ENCODE data around the gene NUP188.

The NUP188 gene

DNA sequence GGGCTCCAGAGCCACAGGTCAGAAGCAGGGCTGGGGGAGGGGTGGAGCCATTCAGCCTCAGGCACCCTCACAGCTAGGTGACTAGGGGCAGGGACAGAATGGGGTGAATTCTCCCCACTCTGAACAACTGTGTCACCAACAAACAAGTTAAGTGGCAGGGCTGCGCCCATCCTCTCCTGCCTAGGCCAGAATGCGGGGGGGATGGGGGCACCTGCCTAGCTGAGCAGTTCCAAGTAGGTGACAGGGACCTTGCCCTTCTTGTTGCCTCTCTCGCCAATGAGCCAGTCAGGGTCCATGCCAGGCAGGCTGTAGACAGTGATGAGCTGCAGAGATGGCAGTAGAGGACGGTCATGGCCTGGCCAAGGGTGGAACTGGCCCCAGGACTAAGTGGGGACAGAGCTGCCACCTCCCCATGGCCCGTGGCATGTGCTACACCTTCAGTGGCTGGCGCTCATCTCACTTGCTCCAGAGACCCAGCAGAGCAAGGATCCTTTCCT, 61.0 kb downstream of the NUP188 start:
- H3K4me3 ChIP-seq (ENCODE audit: low read depth, low read length), result no peak overlapping the region
- TF ChIP-seq, protein P1, sequence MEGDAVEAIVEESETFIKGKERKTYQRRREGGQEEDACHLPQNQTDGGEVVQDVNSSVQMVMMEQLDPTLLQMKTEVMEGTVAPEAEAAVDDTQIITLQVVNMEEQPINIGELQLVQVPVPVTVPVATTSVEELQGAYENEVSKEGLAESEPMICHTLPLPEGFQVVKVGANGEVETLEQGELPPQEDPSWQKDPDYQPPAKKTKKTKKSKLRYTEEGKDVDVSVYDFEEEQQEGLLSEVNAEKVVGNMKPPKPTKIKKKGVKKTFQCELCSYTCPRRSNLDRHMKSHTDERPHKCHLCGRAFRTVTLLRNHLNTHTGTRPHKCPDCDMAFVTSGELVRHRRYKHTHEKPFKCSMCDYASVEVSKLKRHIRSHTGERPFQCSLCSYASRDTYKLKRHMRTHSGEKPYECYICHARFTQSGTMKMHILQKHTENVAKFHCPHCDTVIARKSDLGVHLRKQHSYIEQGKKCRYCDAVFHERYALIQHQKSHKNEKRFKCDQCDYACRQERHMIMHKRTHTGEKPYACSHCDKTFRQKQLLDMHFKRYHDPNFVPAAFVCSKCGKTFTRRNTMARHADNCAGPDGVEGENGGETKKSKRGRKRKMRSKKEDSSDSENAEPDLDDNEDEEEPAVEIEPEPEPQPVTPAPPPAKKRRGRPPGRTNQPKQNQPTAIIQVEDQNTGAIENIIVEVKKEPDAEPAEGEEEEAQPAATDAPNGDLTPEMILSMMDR (IDR thresholded peaks at IDR 0.05; ENCODE audit: low read depth, low read length), result no peak

DNA sequence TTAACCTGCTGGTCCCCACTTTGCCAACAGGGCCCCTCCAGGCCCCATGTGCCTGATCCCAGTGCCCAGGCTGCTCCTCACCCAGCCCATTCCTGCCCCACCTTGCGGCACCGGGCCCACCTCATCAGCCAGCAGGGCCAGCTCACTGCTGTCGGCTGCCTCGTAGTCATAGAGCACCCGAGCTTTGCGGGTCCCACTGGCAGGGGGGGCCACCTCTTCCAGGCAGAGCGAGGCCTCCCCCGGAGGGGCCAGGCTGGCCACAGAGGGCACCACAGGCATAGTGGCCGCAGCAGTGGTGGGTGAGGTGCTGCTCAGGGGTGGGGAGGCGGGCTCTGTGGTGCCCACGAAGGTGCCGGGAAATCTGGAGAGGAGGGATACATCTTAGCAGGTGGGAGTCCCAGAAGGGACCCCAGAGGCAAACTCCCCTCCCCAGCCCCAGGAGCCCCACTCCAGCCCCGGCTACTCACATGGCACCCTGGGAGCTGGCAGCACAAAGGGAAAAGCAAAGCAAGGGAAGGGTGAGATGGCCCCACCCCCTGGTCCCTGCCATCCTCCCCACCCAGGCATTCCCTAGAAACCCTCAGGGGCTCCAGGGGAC, 61.6 kb downstream of the NUP188 start:
- no peak overlapping the region for H3K4me3 ChIP-seq (ENCODE audit: low read depth, low read length)
- TF ChIP-seq, protein P1 (IDR thresholded peaks at IDR 0.05; ENCODE audit: low read depth, low read length), result no peak

DNA sequence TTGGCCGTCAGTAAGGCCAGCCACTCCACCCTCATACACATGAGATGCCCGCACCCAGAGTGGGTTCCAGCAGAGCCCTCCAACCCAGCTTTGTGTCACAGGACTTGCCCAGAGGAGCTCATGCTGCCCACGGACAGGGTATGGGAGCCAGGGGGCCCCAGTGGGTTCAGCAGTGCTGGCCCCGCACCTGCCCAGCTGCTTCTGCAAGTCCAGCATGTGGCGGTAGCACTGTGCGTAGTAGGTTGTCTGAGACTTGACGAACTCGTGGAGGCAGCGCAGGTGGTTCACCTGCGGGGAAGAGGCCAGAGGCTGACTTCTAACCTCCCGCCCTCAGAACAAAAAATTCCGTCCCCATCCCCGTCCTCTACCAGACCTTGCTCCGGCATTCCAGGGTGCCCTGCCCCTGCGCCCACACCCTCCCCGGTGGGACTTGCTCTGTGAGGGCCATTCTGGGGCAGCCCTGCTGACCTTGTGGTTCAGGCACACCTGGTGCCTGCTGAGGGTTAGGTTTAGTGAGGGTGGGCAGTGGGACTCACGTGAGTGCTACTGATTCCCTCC, 62.2 kb downstream of the NUP188 start:
- TF ChIP-seq, protein P1 (IDR thresholded peaks at IDR 0.05; ENCODE audit: low read depth, low read length), result no peak
- no peak overlapping the region for H3K4me3 ChIP-seq (ENCODE audit: low read depth, low read length)

DNA sequence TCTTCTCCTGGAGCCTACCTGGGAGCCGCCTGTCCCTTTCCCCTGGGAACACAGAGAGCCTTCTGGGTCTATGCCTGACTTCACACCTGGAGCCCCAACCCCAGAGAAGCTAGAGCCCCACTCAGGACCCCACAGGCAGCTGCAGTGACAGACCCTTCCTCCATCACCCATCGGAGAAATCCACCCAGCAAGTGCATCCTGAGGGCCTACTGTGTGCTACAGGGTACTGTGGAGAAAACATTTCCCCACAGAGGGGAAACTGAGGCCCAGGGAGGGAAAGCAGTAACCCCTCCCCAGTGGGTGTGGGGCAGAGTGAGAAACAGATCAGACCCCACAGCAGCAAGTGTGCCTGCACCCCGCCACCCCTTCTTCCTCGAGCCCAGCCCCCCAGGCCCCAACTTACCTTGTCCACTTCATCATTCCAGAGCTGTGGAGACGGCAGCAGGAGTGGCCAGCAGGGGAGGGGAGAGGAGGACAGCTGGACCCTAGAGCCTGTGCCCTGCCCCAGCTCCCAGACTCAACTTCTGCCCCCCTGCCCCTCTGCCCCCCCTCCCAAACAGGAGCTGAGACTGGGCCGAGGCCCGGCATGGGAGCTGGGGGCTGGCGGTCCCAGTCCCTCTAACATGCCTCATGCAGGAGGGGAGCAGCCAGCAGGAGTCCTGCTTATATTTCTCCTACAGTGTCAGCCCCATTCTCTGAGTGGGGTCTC, 62.9 kb downstream of the NUP188 start:
- TF ChIP-seq, protein P1 (IDR thresholded peaks at IDR 0.05; ENCODE audit: low read depth, low read length), result no peak
- H3K4me3 ChIP-seq (ENCODE audit: low read depth, low read length), result no peak overlapping the region

DNA sequence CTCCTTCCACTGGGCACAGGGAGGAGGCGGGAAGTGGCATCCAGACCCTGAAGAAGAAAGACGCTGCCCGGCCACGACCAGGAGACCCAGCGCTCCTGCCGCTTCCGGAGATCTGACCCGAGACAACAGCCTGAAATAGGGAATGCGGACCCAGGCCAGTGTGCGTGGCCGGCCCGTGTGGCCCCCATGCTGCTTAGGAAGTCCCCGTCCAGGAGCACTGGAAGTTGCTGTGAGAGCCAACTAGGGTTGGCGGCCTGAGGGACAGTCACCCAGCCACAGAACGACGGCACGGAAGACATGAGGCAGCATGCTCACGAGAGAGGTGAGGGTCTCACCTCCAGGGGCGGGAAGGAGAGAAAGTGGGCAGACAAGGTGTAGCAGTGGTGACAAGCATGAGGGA, 63.7 kb downstream of the NUP188 start:
- TF ChIP-seq, protein P1 (IDR thresholded peaks at IDR 0.05; ENCODE audit: low read depth, low read length), result no peak
- no peak overlapping the region for H3K4me3 ChIP-seq (ENCODE audit: low read depth, low read length)

DNA sequence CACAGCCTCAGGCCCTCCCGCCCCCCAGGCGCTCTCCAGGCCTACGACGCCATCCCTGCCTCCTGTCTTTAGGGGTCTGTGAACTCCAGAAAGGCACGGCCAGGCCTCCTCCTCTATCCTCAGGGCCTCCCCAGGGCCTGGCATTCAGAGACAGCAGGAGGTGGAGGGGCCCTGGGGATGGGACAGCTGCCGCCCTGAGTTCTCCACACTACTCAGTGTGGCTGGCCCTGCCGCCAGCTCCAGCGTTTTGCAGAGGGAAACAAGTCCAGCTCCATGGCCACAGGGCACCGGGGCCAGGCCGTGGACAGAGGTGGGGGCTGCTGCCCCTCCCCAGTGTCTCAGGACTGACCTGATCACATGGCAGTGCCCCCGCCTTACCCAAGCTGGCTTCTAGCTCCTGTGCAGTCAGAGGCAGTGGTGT, 64.3 kb downstream of the NUP188 start:
- H3K4me3 ChIP-seq (ENCODE audit: low read depth, low read length), result no peak overlapping the region
- TF ChIP-seq, protein P1 (IDR thresholded peaks at IDR 0.05; ENCODE audit: low read depth, low read length), result no peak

DNA sequence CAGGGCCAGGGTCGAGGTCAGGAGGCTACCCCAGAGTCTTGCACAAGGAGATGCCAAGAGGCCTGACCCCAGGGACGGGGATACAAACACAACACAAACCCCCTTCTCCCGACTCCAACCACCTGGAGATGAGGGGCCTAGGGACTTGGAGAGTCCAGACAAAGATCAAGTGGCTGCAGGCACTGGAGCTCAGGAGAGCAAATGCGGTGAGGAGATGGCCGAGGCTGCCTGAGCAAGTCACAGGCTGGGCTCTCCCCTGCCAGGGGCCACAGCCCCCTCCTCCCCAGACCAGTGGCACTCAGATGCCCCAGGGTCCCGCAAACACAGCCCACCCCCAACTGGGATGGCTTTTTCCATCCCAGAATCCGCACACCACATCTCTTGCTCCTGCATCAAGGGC, 64.8 kb downstream of the NUP188 start:
- no peak overlapping the region for H3K4me3 ChIP-seq (ENCODE audit: low read depth, low read length)
- TF ChIP-seq, protein P1 (IDR thresholded peaks at IDR 0.05; ENCODE audit: low read depth, low read length), result no peak

Measured in WI38 (cell line).